WTC11 (cell line): ENCODE results near the gene MYH14. TPM values are rescaled to one million over a fixed set of nuclear protein-coding genes. Genes with fewer than 3 reads are reported as not detected.
"Not testable (repeated sequence)": the region's sequence is repeated elsewhere in the genome, so short reads cannot be mapped to it uniquely, and the experiment has no call there.

Experiments
- ATAC-seq: fragments of 200-7000 bp; cut with Tn5 transposase; 2 replicates; pipeline ENCODE4 v1.10.0; 2021; ENCODE audit warnings: mild to moderate bottlenecking, moderate library complexity
- CTCF ChIA-PET: fragments of 300-600 bp; sonication (Branson Sonifier 250); formaldehyde crosslinking; loops from one replicate; lab custom pipeline; 2021; ENCODE audit warnings: antibody characterized with exemption; lab: Charles Lee
- POLR2A ChIA-PET: fragments of 350-600 bp; sonication (Branson Sonifier 250); formaldehyde crosslinking; loops from one replicate; lab custom pipeline; 2021; ENCODE audit warnings: antibody characterized with exemption; lab: Charles Lee
- DNase-seq: peaks from one replicate; pipeline ENCODE4 v3.0.0; 2021; ENCODE audit warnings: low spot score
- H3K27ac Mint-ChIP-seq: 2 replicates; pipeline ENCODE4 v1.8.0; 2021; ENCODE audit warnings: mixed read lengths
- H3K27me3 Mint-ChIP-seq: 2 replicates; pipeline ENCODE4 v1.8.0; 2021; ENCODE audit warnings: low read depth, mild to moderate bottlenecking, moderate library complexity, mixed read lengths
- H3K36me3 Mint-ChIP-seq: 2 replicates; pipeline ENCODE4 v1.8.0; 2021; ENCODE audit warnings: mixed read lengths
- H3K4me1 Mint-ChIP-seq: 2 replicates; pipeline ENCODE4 v1.8.0; 2022; ENCODE audit warnings: mixed read lengths
- H3K4me3 Mint-ChIP-seq: 2 replicates; pipeline ENCODE4 v1.8.0; 2021; ENCODE audit warnings: mild to moderate bottlenecking, moderate library complexity, mixed read lengths
- H3K9me3 Mint-ChIP-seq: 2 replicates; pipeline ENCODE4 v1.8.0; 2021; ENCODE audit warnings: mixed read lengths
- CDX4 ChIP-seq: fragments of 250-450 bp; sonication (Bioruptor Pico); IDR thresholded peaks from 2 replicates; pipeline ENCODE4 v1.9.0; 2021; ENCODE audit warnings: moderate library complexity, mild to moderate bottlenecking, inconsistent platforms, borderline replicate concordance
- CREB1 ChIP-seq: sonication (generic); formaldehyde crosslinking; IDR thresholded peaks from 2 replicates; pipeline ENCODE4 v1.8.0; 2023; ENCODE audit warnings: mild to moderate bottlenecking, missing genetic modification reagents
- E2F5 ChIP-seq: sonication (generic); formaldehyde crosslinking; IDR thresholded peaks from 2 replicates; pipeline ENCODE4 v1.8.1; 2022; ENCODE audit warnings: mild to moderate bottlenecking, moderate library complexity, missing genetic modification reagents
- EMX1 ChIP-seq: fragments of 250-450 bp; sonication (Bioruptor Pico); IDR thresholded peaks from 2 replicates; pipeline ENCODE4 v1.8.0; 2021; ENCODE audit warnings: mild to moderate bottlenecking
- FOXJ3 ChIP-seq: sonication (generic); formaldehyde crosslinking; IDR thresholded peaks from 2 replicates; pipeline ENCODE4 v1.9.0; 2021; ENCODE audit warnings: missing genetic modification reagents, mild to moderate bottlenecking, borderline replicate concordance
- FOXK1 ChIP-seq: sonication (generic); formaldehyde crosslinking; IDR thresholded peaks from 2 replicates; pipeline ENCODE4 v1.8.0; 2022; ENCODE audit warnings: mild to moderate bottlenecking, moderate library complexity, missing genetic modification reagents
- GTF2I ChIP-seq: fragments of 250-450 bp; sonication (Bioruptor Pico); conservative IDR thresholded peaks from 2 replicates; pipeline ENCODE4 v1.4.0; 2021; ENCODE audit warnings: mild to moderate bottlenecking
- HMGA2 ChIP-seq: fragments of 250-450 bp; sonication (Bioruptor Pico); IDR thresholded peaks from 2 replicates; pipeline ENCODE4 v1.4.0; 2021; ENCODE audit warnings: mild to moderate bottlenecking, moderate library complexity
- IRF2 ChIP-seq: sonication (generic); formaldehyde crosslinking; IDR thresholded peaks from 2 replicates; pipeline ENCODE4 v1.8.0; 2022; ENCODE audit warnings: low read depth, missing genetic modification reagents, borderline replicate concordance
- MYBL2 ChIP-seq: sonication (generic); formaldehyde crosslinking; IDR thresholded peaks from 2 replicates; pipeline ENCODE4 v1.8.1; 2023; ENCODE audit warnings: mild to moderate bottlenecking, moderate library complexity, missing genetic modification reagents
- NFE2L1 ChIP-seq: sonication (generic); formaldehyde crosslinking; IDR thresholded peaks from 2 replicates; pipeline ENCODE4 v1.8.1; 2023; ENCODE audit warnings: missing genetic modification reagents
- RORB ChIP-seq: fragments of 250-450 bp; sonication (Bioruptor Pico); IDR thresholded peaks from 2 replicates; pipeline ENCODE4 v1.9.0; 2021; ENCODE audit warnings: mild to moderate bottlenecking
- TEAD1 ChIP-seq: sonication (generic); formaldehyde crosslinking; IDR thresholded peaks from 2 replicates; pipeline ENCODE4 v1.8.0; 2022; ENCODE audit warnings: mild to moderate bottlenecking, missing genetic modification reagents
- ZBTB21 ChIP-seq: sonication (generic); formaldehyde crosslinking; IDR thresholded peaks from 2 replicates; pipeline ENCODE4 v1.8.1; 2023; ENCODE audit warnings: mild to moderate bottlenecking, missing genetic modification reagents, borderline replicate concordance
- ZNF671 ChIP-seq: fragments of 250-450 bp; sonication (Bioruptor Pico); IDR thresholded peaks from 2 replicates; pipeline ENCODE4 v1.8.0; 2021; ENCODE audit warnings: mild to moderate bottlenecking
- total RNA-seq: library from RNA; stranded (reverse); gene quantifications from 3 replicates; pipeline ENCODE4 v1.2.3, GENCODE V29; 2021
- TF ChIP-seq, protein P1 (sequence below): sonication (generic); formaldehyde crosslinking; IDR thresholded peaks from 2 replicates; pipeline ENCODE4 v1.8.1; 2023; ENCODE audit warnings: mild to moderate bottlenecking, missing genetic modification reagents, moderate library complexity
- TF ChIP-seq, protein P2 (sequence below): sonication (generic); formaldehyde crosslinking; IDR thresholded peaks from 2 replicates; pipeline ENCODE4 v1.8.1; 2023; ENCODE audit warnings: mild to moderate bottlenecking, missing genetic modification reagents, moderate library complexity
- TF ChIP-seq, protein P3 (sequence below): sonication (generic); formaldehyde crosslinking; IDR thresholded peaks from 2 replicates; pipeline ENCODE4 v1.8.0; 2022; ENCODE audit warnings: missing genetic modification reagents

The MYH14 gene
- total RNA-seq, 1 experiment from 2014 or later: 25.8 TPM

DNA sequence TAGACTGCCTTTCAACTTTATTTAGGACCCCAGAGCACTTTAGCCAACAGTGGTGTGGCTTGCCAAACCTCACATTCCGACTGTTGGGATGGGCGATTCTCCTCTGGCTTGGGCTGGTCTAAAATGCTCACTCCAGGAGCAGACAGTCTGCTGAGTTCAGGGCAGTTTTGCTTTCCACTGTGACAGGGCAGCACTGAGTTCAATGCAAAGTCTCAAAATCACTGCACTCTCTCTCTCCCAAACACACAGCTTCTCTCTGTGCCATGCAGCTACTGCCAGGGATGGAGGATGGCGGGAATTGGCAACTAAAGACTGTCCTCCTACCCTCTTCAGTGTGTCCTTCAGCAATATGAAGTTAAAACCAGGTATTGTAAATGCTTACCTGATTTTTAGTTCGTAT lies 148.8 kb downstream of the MYH14 start:
- Mint-ChIP-seq H3K4me3 (no peak overlapping the region), H3K9me3 (no peaks in the 10 kb centered on the region), H3K36me3 (no peaks in the 10 kb centered on the region), H3K4me1 (peaks cover under 1% of the 10 kb centered on the region; the same call in 1 of the 2 replicates), H3K27me3 (no peaks in the 10 kb centered on the region), H3K27ac (no peak overlapping the region)
- TF ChIP-seq, protein P1, sequence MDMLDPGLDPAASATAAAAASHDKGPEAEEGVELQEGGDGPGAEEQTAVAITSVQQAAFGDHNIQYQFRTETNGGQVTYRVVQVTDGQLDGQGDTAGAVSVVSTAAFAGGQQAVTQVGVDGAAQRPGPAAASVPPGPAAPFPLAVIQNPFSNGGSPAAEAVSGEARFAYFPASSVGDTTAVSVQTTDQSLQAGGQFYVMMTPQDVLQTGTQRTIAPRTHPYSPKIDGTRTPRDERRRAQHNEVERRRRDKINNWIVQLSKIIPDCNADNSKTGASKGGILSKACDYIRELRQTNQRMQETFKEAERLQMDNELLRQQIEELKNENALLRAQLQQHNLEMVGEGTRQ (CRISPR knock-in tag): no peak
- TF ChIP-seq E2F5 (no peak), ZBTB21 (no peak), MYBL2 (CRISPR knock-in tag) (no peak), TEAD1 (no peak), CDX4 (no peak), RORB (CRISPR knock-in tag) (no peak), GTF2I (CRISPR knock-in tag) (no peak), FOXK1 (CRISPR knock-in tag) (no peak), FOXJ3 (CRISPR knock-in tag) (no peak), ZNF671 (CRISPR knock-in tag) (no peak), IRF2 (no peak), HMGA2 (CRISPR knock-in tag) (no peak), CREB1 (CRISPR knock-in tag) (no peak), NFE2L1 (CRISPR knock-in tag) (no peak), EMX1 (CRISPR knock-in tag) (no peak)
- TF ChIP-seq, protein P2, sequence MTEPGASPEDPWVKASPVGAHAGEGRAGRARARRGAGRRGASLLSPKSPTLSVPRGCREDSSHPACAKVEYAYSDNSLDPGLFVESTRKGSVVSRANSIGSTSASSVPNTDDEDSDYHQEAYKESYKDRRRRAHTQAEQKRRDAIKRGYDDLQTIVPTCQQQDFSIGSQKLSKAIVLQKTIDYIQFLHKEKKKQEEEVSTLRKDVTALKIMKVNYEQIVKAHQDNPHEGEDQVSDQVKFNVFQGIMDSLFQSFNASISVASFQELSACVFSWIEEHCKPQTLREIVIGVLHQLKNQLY (CRISPR knock-in tag): no peak
- TF ChIP-seq, protein P3, sequence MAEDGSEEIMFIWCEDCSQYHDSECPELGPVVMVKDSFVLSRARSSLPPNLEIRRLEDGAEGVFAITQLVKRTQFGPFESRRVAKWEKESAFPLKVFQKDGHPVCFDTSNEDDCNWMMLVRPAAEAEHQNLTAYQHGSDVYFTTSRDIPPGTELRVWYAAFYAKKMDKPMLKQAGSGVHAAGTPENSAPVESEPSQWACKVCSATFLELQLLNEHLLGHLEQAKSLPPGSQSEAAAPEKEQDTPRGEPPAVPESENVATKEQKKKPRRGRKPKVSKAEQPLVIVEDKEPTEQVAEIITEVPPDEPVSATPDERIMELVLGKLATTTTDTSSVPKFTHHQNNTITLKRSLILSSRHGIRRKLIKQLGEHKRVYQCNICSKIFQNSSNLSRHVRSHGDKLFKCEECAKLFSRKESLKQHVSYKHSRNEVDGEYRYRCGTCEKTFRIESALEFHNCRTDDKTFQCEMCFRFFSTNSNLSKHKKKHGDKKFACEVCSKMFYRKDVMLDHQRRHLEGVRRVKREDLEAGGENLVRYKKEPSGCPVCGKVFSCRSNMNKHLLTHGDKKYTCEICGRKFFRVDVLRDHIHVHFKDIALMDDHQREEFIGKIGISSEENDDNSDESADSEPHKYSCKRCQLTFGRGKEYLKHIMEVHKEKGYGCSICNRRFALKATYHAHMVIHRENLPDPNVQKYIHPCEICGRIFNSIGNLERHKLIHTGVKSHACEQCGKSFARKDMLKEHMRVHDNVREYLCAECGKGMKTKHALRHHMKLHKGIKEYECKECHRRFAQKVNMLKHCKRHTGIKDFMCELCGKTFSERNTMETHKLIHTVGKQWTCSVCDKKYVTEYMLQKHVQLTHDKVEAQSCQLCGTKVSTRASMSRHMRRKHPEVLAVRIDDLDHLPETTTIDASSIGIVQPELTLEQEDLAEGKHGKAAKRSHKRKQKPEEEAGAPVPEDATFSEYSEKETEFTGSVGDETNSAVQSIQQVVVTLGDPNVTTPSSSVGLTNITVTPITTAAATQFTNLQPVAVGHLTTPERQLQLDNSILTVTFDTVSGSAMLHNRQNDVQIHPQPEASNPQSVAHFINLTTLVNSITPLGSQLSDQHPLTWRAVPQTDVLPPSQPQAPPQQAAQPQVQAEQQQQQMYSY (CRISPR knock-in tag): no peak
- CTCF ChIA-PET: interaction anchor here (0.9 to 1.3 kb wide), 3 partner anchors 109 to 114 kb away, joined by 3 read pairs; no protein-coding TSS in a partner anchor
- ATAC-seq (no peak), DNase-seq (no peak)
- POLR2A ChIA-PET: no interaction called here

DNA sequence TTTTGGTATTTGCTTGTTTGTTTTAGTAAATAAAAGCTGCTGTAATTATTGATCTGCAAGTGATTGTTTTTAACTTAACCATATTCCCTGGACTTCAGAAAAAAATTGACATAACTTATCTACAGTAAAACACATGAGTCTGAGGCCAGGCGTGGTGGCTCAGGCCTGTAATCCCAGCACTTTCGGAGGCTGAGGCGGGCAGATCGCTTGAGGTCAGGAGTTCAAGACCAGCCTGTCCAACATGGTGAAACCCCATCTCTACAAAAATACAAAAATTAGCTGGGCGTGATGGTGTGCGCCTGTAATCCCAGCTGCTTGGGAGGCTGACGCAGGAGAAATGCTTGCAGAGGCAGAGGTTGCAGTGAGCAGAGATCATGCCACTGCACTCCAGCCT lies 150.1 kb downstream of the MYH14 start:
- H3K36me3 Mint-ChIP-seq, ATAC-seq, H3K9me3 Mint-ChIP-seq, H3K27ac Mint-ChIP-seq, H3K4me3 Mint-ChIP-seq, H3K4me1 Mint-ChIP-seq, POLR2A ChIA-PET, DNase-seq, H3K27me3 Mint-ChIP-seq: not testable (repeated sequence)
- CTCF ChIA-PET: interaction anchor here (0.9 kb wide), 1 partner anchor 133 kb away, joined by 3 read pairs; no protein-coding TSS in a partner anchor
